ENCODE measurements around the gene CRYAA. TPM values are rescaled to one million over a fixed set of nuclear protein-coding genes. Genes with fewer than 3 reads are reported as not detected.

CRYAA gene
- total and polyA plus RNA-seq, 2 experiments from 2014 or later = not detected

GRCh38 chr21:43201491-43201890 is 32.7 kb downstream of the CRYAA start:
- no peaks in the 10 kb centered on the region for H3K27me3 ChIP-seq
- peaks cover 2% of the 10 kb centered on the region for H3K4me1 ChIP-seq (ENCODE audit: low read depth)
- TF ChIP-seq CTCF (IDR thresholded peaks at IDR 0.05; ENCODE audit: low read depth, low read length) = no peak
- no peaks in the 10 kb centered on the region for H3K9me3 ChIP-seq (ENCODE audit: low read depth)
- no peaks in the 10 kb centered on the region for H3K36me3 ChIP-seq
- H3K27ac ChIP-seq = no peak overlapping the region
- no peak for DNase-seq (ENCODE audit: low read depth in 1 of 2, low spot score in 1 of 2)
- no peak overlapping the region for H3K4me3 ChIP-seq

DNA sequence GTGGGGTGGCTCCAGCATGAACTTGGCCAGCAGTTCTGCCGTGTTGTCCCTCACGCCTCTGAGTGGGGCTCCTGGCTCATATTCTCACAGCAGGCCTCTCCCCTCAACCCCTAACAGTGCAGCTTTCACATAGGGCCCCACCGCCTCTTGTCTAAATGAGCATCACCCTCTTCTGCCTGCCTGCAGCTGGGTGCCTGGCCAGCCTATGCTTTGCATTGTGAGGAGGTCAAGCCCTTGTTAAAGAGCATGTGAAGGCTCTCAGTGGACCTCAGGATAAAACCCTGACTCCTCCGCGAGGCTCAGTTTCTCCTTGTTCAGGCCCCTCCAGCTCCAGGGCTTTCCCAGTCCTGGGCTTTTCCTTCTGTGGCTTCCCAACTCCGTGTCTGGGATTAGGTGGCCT is 34.8 kb downstream of the CRYAA start:
- no peak for DNase-seq (ENCODE audit: low read depth in 1 of 2, low spot score in 1 of 2)
- TF ChIP-seq CTCF (IDR thresholded peaks at IDR 0.05; ENCODE audit: low read depth, low read length) = no peak
- Histone ChIP-seq H3K36me3 (no peaks in the 10 kb centered on the region), H3K27ac (no peak overlapping the region), H3K9me3 (ENCODE audit: low read depth) (no peaks in the 10 kb centered on the region), H3K4me1 (ENCODE audit: low read depth) (no peaks in the 10 kb centered on the region), H3K4me3 (no peak overlapping the region), H3K27me3 (no peaks in the 10 kb centered on the region)

DNA sequence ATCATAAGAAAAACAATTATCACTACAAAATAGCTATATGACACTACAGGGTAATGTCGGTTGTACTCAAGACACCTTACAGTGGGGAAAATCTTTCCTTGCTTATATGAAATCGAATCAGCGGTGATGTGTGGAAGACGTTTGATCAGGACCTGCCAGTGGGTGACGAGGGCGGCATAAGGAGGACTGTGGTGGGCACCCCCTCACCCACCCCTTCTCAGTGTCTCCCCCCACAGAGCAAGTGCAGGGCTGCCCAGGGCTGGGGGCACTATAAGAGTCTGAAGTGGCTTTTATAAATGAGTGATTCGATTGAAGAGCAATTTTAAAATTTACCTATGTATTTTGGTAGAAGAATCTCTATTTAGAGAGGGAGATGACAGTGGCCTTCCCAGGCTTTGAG is 35.8 kb downstream of the CRYAA start:
- Histone ChIP-seq H3K36me3 (no peaks in the 10 kb centered on the region), H3K27me3 (no peaks in the 10 kb centered on the region), H3K9me3 (ENCODE audit: low read depth) (no peaks in the 10 kb centered on the region), H3K27ac (no peak overlapping the region), H3K4me3 (no peak overlapping the region), H3K4me1 (ENCODE audit: low read depth) (no peaks in the 10 kb centered on the region)
- no peak for TF ChIP-seq CTCF (IDR thresholded peaks at IDR 0.05; ENCODE audit: low read depth, low read length)
- DNase-seq (ENCODE audit: low read depth in 1 of 2, low spot score in 1 of 2) = no peak

DNA sequence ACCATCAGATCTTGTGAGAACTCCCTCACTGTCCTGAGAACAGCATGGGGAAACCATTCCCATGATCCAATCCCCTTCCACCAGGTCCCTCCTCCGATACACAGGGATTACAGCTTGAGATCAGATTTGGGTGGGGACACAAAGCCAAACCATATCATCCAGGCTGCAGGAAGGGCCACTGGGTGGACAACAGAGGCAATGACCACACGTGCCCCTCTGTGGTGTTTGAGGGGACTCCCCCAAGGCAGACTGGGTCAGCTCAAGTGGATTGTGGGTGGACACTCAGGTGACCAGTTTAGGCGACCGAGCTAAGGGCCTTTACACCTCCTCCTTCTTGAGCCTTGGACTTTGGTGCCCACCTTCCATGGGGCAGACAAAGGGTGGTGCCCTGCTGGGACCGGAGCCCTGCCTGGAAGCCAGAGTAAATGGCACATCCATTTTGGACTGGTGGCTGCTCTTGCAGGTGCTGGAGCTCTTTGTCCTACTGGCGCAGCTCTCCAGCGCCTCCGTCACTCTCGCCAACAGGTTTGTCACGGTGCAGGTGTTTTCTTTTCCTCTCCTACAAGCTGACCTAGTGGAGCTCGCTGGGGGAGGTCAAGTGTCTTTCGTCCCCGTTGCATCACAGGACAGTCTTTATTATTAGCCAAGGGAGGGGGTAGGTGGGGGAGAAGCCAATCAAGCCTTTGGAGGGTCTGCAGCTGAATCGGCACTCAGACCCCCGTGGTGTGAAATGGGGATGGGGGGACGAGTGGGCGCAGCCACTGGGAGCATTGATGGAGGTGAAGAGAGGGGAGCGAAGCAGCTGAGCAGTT is 37.6 kb downstream of the CRYAA start:
- DNase-seq (ENCODE audit: low read depth in 1 of 2, low spot score in 1 of 2) = no peak
- Histone ChIP-seq H3K27ac (no peak overlapping the region), H3K4me1 (ENCODE audit: low read depth) (no peaks in the 10 kb centered on the region), H3K27me3 (no peaks in the 10 kb centered on the region), H3K36me3 (no peaks in the 10 kb centered on the region), H3K4me3 (no peak overlapping the region), H3K9me3 (ENCODE audit: low read depth) (no peaks in the 10 kb centered on the region)
- no peak for TF ChIP-seq CTCF (IDR thresholded peaks at IDR 0.05; ENCODE audit: low read depth, low read length)

GRCh38 chr21:43207043-43207315 is 38.2 kb downstream of the CRYAA start:
- H3K36me3 ChIP-seq = no peaks in the 10 kb centered on the region
- DNase-seq (ENCODE audit: low read depth in 1 of 2, low spot score in 1 of 2) = no peak
- no peaks in the 10 kb centered on the region for H3K27me3 ChIP-seq
- H3K4me3 ChIP-seq = no peak overlapping the region
- H3K9me3 ChIP-seq (ENCODE audit: low read depth) = no peaks in the 10 kb centered on the region
- no peaks in the 10 kb centered on the region for H3K4me1 ChIP-seq (ENCODE audit: low read depth)
- H3K27ac ChIP-seq = no peak overlapping the region
- TF ChIP-seq CTCF (IDR thresholded peaks at IDR 0.05; ENCODE audit: low read depth, low read length) = no peak
